Coronary artery (tissue), 2 donors: ENCODE measurements around the gene SERPINE1.
"Not testable (repeated sequence)": the region's sequence is repeated elsewhere in the genome, so short reads cannot be mapped to it uniquely, and the experiment has no call there.

Experiments
- DNase-seq: peaks from one replicate; pipeline ENCODE4 v3.0.0-alpha.2; 2017; ENCODE audit warnings: low spot score
- H3K27ac ChIP-seq, 2 donors: fragments of 200-600 bp; sonication (generic); one replicate each; pipeline ENCODE4 v1.5.1; 2016 to 2019
- H3K4me3 ChIP-seq: fragments of 200-600 bp; sonication (generic); 2 replicates; pipeline ENCODE4 v1.5.1; 2016; ENCODE audit warnings: mild to moderate bottlenecking, moderate library complexity
- TF ChIP-seq, protein P1 (sequence below): fragments of 200-600 bp; sonication (generic); IDR thresholded peaks from one replicate; pipeline ENCODE4 v1.5.1; 2019; ENCODE audit warnings: antibody characterized with exemption

SERPINE1 gene

DNA sequence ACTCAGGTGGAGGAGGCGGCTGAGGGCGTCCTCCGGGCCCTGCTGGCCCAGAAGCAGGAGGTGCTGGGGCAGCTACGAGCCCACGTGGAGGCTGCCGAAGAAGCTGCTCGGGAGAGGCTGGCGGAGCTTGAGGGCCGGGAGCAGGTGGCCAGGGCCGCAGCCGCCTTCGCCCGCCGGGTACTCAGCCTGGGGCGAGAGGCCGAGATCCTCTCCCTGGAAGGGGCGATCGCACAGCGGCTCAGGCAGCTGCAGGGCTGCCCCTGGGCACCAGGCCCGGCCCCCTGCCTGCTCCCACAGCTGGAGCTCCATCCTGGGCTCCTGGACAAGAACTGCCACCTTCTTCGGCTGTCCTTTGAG, 38.9 kb upstream of the SERPINE1 start:
- H3K4me3 ChIP-seq = no peak overlapping the region
- DNase-seq = no peak
- TF ChIP-seq, protein P1, sequence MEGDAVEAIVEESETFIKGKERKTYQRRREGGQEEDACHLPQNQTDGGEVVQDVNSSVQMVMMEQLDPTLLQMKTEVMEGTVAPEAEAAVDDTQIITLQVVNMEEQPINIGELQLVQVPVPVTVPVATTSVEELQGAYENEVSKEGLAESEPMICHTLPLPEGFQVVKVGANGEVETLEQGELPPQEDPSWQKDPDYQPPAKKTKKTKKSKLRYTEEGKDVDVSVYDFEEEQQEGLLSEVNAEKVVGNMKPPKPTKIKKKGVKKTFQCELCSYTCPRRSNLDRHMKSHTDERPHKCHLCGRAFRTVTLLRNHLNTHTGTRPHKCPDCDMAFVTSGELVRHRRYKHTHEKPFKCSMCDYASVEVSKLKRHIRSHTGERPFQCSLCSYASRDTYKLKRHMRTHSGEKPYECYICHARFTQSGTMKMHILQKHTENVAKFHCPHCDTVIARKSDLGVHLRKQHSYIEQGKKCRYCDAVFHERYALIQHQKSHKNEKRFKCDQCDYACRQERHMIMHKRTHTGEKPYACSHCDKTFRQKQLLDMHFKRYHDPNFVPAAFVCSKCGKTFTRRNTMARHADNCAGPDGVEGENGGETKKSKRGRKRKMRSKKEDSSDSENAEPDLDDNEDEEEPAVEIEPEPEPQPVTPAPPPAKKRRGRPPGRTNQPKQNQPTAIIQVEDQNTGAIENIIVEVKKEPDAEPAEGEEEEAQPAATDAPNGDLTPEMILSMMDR = no peak
- no peak overlapping the region for H3K27ac ChIP-seq

DNA sequence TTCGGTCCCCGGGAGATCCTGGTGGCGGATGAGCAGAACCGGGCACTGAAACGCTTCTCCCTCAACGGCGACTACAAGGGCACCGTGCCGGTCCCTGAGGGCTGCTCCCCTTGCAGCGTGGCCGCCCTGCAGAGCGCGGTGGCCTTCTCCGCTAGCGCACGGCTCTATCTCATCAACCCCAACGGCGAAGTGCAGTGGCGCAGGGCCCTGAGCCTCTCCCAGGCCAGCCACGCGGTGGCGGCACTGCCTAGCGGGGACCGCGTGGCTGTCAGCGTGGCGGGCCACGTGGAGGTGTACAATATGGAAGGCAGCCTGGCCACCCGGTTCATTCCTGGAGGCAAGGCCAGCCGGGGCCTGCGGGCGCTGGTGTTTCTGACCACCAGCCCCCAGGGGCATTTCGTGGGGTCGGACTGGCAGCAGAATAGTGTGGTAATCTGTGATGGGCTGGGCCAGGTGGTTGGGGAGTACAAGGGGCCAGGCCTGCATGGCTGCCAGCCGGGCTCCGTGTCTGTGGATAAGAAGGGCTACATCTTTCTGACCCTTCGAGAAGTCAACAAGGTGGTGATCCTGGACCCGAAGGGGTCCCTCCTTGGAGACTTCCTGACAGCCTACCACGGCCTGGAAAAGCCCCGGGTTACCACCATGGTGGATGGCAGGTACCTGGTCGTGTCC, 37.9 kb upstream of the SERPINE1 start:
- no peak for DNase-seq
- TF ChIP-seq, protein P1 = no peak
- Histone ChIP-seq H3K4me3 (peak overlapping the region; percentile 3), H3K27ac (no peak overlapping the region)

DNA sequence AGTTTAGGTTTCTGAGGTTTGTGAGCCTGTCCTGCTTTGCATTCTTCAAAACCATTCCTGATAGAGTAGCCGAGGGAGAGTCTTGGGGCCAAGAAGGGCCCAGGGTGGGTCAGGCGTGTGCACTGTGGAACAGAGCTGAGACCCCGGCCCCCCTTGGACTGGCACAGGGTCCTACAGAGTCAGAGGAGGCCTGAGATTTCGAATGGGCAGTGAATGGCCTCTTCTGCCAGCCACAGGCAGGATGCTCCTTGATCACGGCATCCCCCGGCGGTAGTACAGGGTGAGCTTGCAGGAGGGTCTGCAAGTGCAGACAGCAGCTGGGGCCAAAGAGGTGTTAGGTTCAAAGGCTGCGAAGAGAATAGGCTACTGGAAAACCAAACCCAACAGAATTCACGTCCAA, 37.0 kb upstream of the SERPINE1 start:
- Histone ChIP-seq H3K4me3 (no peak overlapping the region), H3K27ac (no peak overlapping the region)
- DNase-seq = no peak
- TF ChIP-seq, protein P1 = no peak

DNA sequence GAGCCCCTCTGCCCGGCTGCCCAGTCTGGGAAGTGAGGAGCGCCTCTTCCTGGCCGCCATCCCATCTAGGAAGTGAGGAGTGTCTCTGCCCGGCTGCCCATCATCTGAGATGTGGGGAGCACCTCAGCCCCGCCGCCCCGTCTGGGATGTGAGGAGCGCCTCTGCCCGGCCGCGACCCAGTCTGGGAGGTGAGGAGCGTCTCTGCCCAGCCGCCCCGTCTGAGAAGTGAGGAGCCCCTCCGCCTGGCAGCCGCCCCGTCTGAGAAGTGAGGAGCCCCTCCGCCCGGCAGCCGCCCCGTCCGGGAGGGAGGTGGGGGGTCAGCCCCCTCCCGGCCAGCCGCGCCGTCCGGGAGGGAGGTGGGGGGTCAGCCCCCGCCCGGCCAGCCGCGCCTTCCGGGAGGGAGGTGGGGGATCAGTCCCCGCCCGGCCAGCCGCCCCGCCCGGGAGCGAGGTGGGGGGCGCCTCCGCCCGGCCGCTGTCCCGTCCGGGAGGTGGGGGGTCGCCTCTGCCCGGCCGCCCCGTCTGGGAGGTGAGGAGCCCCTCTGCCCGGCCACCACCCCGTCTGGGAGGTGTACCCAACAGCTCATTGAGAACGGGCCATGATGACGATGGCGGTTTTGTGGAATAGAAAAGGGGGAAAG, 34.5 kb upstream of the SERPINE1 start:
- DNase-seq, H3K4me3 ChIP-seq, H3K27ac ChIP-seq: not testable (repeated sequence)

DNA sequence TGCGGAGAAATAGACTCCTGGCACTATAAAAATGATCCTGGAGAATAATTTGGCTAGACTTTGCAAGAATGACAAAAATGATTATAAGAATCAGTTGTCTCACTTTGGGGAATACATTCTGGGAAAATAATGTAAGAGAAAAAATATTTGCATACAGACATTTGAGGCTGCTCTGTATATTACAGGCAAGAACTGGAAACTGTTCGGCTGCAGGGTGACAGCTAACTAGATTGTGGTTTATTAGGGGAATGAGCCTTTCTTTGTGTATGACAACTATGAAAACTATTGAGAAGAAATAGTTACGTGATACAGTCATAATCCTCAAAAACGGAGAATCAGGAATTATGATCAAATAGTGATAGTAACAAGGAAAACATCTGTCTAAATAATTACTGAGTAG, 33.0 kb upstream of the SERPINE1 start:
- TF ChIP-seq, protein P1 = no peak
- H3K27ac ChIP-seq = no peak overlapping the region
- no peak for DNase-seq
- H3K4me3 ChIP-seq = no peak overlapping the region

DNA sequence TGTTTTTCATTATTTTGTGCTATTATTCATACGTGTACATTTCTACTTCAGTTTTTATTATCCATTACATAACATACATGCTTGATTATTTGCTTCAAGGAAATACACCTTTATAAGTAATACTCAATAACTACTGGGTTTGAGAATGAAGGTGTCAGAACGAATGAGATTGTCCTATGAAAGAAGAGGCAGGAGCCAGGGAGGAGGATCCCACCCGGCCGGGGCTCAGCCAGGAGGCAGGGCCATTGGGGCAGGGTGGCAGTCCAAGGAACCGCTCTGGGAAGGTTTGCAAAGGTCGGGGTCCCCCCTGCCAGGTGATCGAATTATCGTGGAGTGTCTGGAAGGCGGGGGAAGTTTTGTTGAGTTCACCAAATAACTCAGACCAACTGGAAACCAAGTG, 32.5 kb upstream of the SERPINE1 start:
- Histone ChIP-seq H3K4me3 (no peak overlapping the region), H3K27ac (peak overlapping the region in 1 of 2 donors; percentile 52)
- DNase-seq = no peak
- TF ChIP-seq, protein P1 = no peak

DNA sequence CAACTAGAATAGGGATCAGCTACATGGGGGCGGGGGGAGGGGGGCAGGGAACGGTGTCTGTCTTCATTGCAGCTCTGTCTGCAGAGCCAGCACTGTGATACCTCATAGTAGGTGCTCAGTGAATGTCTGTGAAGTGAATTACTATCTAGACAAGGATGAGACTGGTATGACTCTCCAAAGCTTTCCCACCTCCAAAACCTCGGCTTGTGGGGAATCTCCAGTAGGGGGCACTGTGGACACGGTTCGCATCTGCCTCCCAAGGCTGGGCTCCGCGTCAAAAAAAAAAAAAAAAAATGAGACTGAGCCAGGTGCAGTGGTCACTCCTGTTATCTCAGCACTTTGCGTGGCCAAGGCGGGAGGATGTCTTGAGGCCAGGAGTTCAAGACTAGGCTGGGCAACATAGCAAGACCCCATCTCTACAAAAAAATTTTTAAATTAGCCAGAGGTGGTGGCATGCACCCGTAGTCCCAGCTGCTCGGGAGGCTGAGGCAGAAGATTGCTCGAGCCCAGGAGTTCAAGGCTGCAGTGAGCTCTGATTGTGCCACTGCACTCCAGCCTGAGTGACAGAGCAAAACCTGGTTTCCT, 32.0 kb upstream of the SERPINE1 start:
- no peak for DNase-seq
- H3K4me3 ChIP-seq = no peak overlapping the region
- H3K27ac ChIP-seq = peak overlapping the region in 1 of 2 donors; percentile 52
- TF ChIP-seq, protein P1 = peak; percentile 59
